ENCODE data around the gene FAM83G. TPM values are rescaled to one million over a fixed set of nuclear protein-coding genes. Genes with fewer than 3 reads are reported as not detected.
A peak's percentile ranks its signal among the peaks of the same experiment; 100 is the strongest.
"Not testable (repeated sequence)": the region's sequence is repeated elsewhere in the genome, so short reads cannot be mapped to it uniquely, and the experiment has no call there.

The FAM83G gene
- total RNA-seq, 1 experiment from 2014 or later, result 21.5 TPM

GRCh38 chr17:18932360-18933055, 72.1 kb downstream of the FAM83G start:
- CTCF ChIA-PET, result interaction anchor here (0.6 kb wide), 1 partner anchor 10 kb away, joined by 4 read pairs; no protein-coding TSS in a partner anchor
- Mint-ChIP-seq H3K27me3 (ENCODE audit: unreplicated experiment) (no peaks in the 10 kb centered on the region), H3K36me3 (ENCODE audit: insufficient read depth, unreplicated experiment) (peaks cover 4% of the 10 kb centered on the region), H3K4me1 (ENCODE audit: low read depth, unreplicated experiment) (no peaks in the 10 kb centered on the region), H3K27ac (ENCODE audit: unreplicated experiment) (no peak overlapping the region), H3K4me3 (ENCODE audit: low read depth, unreplicated experiment) (no peak overlapping the region), H3K9me3 (ENCODE audit: low read depth, unreplicated experiment) (no peaks in the 10 kb centered on the region)
- DNase-seq, result no peak
- BruUV-seq (replicated peaks), result no TSS peak
- no peak for TF ChIP-seq CTCF (IDR thresholded peaks at IDR 0.05; ENCODE audit: unreplicated experiment)
- intact Hi-C loops (cut with micrococcal nuclease; ENCODE audit: unreplicated experiment), result no loop called here

DNA sequence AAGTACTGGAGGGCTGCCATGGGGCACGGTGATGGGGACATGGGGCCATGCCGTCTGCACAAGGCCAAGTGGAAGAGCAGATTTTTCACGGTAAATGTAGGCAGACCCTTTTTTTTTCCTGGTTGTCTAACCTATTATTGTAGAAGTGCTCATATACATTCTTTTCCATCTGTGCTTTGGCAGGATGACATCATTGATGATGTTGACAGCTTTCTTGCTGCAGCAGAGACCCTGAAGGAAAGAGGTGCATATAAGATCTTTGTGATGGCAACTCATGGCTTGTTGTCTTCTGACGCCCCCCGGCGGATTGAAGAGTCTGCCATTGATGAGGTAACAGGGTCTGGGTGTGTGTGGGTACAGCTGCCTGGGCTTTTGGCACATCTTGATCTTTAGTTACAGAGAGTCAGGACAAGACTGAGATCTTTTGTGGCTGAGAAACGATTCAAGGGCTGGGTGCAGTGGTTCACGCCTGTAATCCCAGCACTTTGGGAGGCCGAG, 75.9 kb downstream of the FAM83G start:
- Mint-ChIP-seq H3K9me3 (ENCODE audit: low read depth, unreplicated experiment) (no peaks in the 10 kb centered on the region), H3K27me3 (ENCODE audit: unreplicated experiment) (no peaks in the 10 kb centered on the region), H3K4me1 (ENCODE audit: low read depth, unreplicated experiment) (no peaks in the 10 kb centered on the region), H3K4me3 (ENCODE audit: low read depth, unreplicated experiment) (no peak overlapping the region), H3K36me3 (ENCODE audit: insufficient read depth, unreplicated experiment) (peaks cover 4% of the 10 kb centered on the region), H3K27ac (ENCODE audit: unreplicated experiment) (no peak overlapping the region)
- CTCF ChIA-PET, result no interaction called here
- intact Hi-C loops (cut with micrococcal nuclease; ENCODE audit: unreplicated experiment), result no loop called here
- BruUV-seq (replicated peaks), result no TSS peak
- no peak for TF ChIP-seq CTCF (IDR thresholded peaks at IDR 0.05; ENCODE audit: unreplicated experiment)
- no peak for DNase-seq

- intact Hi-C loops (cut with micrococcal nuclease; ENCODE audit: unreplicated experiment), result no loop called here
- no TSS peak for BruUV-seq (replicated peaks)
- CTCF ChIA-PET, result interaction anchor here (0.7 kb wide), 2 partner anchors 29 to 86 kb away, joined by 4 to 5 read pairs; no protein-coding TSS in a partner anchor
- TF ChIP-seq CTCF (IDR thresholded peaks at IDR 0.05; ENCODE audit: unreplicated experiment), result no peak
- peaks cover 15% of the 10 kb centered on the region for H3K36me3 Mint-ChIP-seq (ENCODE audit: insufficient read depth, unreplicated experiment)
- DNase-seq, result no peak
- no peak overlapping the region for H3K4me3 Mint-ChIP-seq (ENCODE audit: low read depth, unreplicated experiment)
- H3K27ac Mint-ChIP-seq (ENCODE audit: unreplicated experiment), result no peak overlapping the region
- H3K4me1 Mint-ChIP-seq (ENCODE audit: low read depth, unreplicated experiment), result peaks cover 14% of the 10 kb centered on the region
- H3K27me3 Mint-ChIP-seq (ENCODE audit: unreplicated experiment), result no peaks in the 10 kb centered on the region
- H3K9me3 Mint-ChIP-seq (ENCODE audit: low read depth, unreplicated experiment), result no peaks in the 10 kb centered on the region
These were observed 79.4 kb downstream of the FAM83G start for GRCh38 chr17:18925187-18925586.

DNA sequence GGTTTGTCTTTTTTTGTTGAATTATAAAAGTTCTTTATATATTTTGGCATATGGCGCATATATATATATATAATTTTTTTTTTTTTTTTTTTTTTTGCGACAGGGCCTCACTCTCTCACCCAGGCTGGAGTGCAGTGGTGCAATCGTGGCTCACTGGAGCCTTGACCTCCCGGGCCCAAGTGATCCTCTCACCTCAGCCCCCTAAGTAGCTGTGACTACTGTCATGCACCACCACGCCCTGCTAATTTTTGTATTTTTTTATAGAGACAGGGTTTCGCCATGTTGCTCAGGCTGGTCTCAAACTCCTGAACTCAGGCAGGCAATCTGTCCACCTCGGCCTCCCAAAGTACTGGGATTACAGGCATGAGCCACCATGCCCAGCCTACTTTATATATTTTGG, 82.0 kb downstream of the FAM83G start:
- Mint-ChIP-seq H3K4me1 (ENCODE audit: low read depth, unreplicated experiment) (peaks cover 22% of the 10 kb centered on the region), H3K4me3 (ENCODE audit: low read depth, unreplicated experiment) (peak overlapping the region; percentile 58), H3K36me3 (ENCODE audit: insufficient read depth, unreplicated experiment) (peaks cover 11% of the 10 kb centered on the region), H3K27ac (ENCODE audit: unreplicated experiment) (peak overlapping the region; percentile 95)
- H3K27me3 Mint-ChIP-seq (ENCODE audit: unreplicated experiment); intact Hi-C loops (cut with micrococcal nuclease; ENCODE audit: unreplicated experiment); DNase-seq; H3K9me3 Mint-ChIP-seq (ENCODE audit: low read depth, unreplicated experiment): not testable (repeated sequence)
- CTCF ChIA-PET, result interaction anchor here (0.7 kb wide), 1 partner anchor 10 kb away, joined by 4 read pairs; no protein-coding TSS in a partner anchor
- BruUV-seq (replicated peaks), result TSS peak; percentile 80

DNA sequence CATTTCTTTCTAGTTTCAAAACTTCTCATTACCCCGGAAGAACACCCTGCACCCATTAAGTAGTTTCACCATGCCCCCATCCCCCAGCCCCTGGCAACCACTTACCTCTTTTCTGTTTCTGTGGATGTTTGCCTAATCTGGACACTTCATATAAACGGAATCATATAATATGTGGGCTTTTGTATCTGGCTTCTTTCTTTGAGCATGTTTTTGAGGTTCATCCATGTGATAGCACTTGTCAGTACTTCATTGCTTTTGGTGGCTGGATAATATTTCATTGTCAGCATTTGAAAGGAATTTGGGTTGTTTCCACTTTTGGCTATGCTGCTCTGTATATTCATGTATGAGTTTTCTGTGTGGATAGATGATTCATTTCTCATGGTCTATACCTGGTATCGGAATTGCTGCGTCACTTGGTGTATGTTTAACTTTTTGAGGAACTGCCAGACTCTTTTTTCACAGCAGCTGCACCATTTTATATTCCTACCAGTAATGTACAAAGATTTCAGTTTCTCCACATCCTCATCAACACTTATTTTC, 82.6 kb downstream of the FAM83G start:
- peak; percentile 39 for DNase-seq
- intact Hi-C loops (cut with micrococcal nuclease; ENCODE audit: unreplicated experiment), result no loop called here
- Mint-ChIP-seq H3K9me3 (ENCODE audit: low read depth, unreplicated experiment) (no peaks in the 10 kb centered on the region), H3K4me3 (ENCODE audit: low read depth, unreplicated experiment) (peak overlapping the region; percentile 58), H3K4me1 (ENCODE audit: low read depth, unreplicated experiment) (peaks cover 22% of the 10 kb centered on the region), H3K27ac (ENCODE audit: unreplicated experiment) (peak overlapping the region; percentile 95), H3K36me3 (ENCODE audit: insufficient read depth, unreplicated experiment) (peaks cover 15% of the 10 kb centered on the region), H3K27me3 (ENCODE audit: unreplicated experiment) (no peaks in the 10 kb centered on the region)
- no TSS peak for BruUV-seq (replicated peaks)
- no peak for TF ChIP-seq CTCF (IDR thresholded peaks at IDR 0.05; ENCODE audit: unreplicated experiment)
- CTCF ChIA-PET, result no interaction called here
